Measurements from ENCODE around the gene SPARC.

Gene SPARC

GRCh38 chr5:151633892-151634291 is 52.8 kb downstream of the SPARC start:
- TF ChIP-seq CTCF (IDR thresholded peaks at IDR 0.05; ENCODE audit: control insufficient read depth, extremely low read depth, insufficient read depth) = no peak
- no peak for DNase-seq (ENCODE audit: low read depth)
- H3K4me3 ChIP-seq (ENCODE audit: low read depth, low read length) = no peak overlapping the region

GRCh38 chr5:151632941-151633340 is 53.8 kb downstream of the SPARC start:
- no peak for DNase-seq (ENCODE audit: low read depth)
- no peak for TF ChIP-seq CTCF (IDR thresholded peaks at IDR 0.05; ENCODE audit: control insufficient read depth, extremely low read depth, insufficient read depth)
- no peak overlapping the region for H3K4me3 ChIP-seq (ENCODE audit: low read depth, low read length)

GRCh38 chr5:151632524-151632923 is 54.2 kb downstream of the SPARC start:
- no peak overlapping the region for H3K4me3 ChIP-seq (ENCODE audit: low read depth, low read length)
- no peak for TF ChIP-seq CTCF (IDR thresholded peaks at IDR 0.05; ENCODE audit: control insufficient read depth, extremely low read depth, insufficient read depth)
- no peak for DNase-seq (ENCODE audit: low read depth)

- DNase-seq (ENCODE audit: low read depth) = no peak
- TF ChIP-seq CTCF (IDR thresholded peaks at IDR 0.05; ENCODE audit: control insufficient read depth, extremely low read depth, insufficient read depth) = no peak
- no peak overlapping the region for H3K4me3 ChIP-seq (ENCODE audit: low read depth, low read length)
Observed at GRCh38 chr5:151631941-151632340, 54.8 kb downstream of the SPARC start.

- no peak for TF ChIP-seq CTCF (IDR thresholded peaks at IDR 0.05; ENCODE audit: control insufficient read depth, extremely low read depth, insufficient read depth)
- H3K4me3 ChIP-seq (ENCODE audit: low read depth, low read length) = no peak overlapping the region
- no peak for DNase-seq (ENCODE audit: low read depth)
Observed at GRCh38 chr5:151630088-151630487, 56.6 kb downstream of the SPARC start.

- DNase-seq (ENCODE audit: low read depth) = no peak
- no peak overlapping the region for H3K4me3 ChIP-seq (ENCODE audit: low read depth, low read length)
- no peak for TF ChIP-seq CTCF (IDR thresholded peaks at IDR 0.05; ENCODE audit: control insufficient read depth, extremely low read depth, insufficient read depth)
Observed at GRCh38 chr5:151628112-151628823, 58.4 kb downstream of the SPARC start.

- DNase-seq (ENCODE audit: low read depth) = no peak
- no peak for TF ChIP-seq CTCF (IDR thresholded peaks at IDR 0.05; ENCODE audit: control insufficient read depth, extremely low read depth, insufficient read depth)
- H3K4me3 ChIP-seq (ENCODE audit: low read depth, low read length) = no peak overlapping the region
Observed at GRCh38 chr5:151627650-151628049, 59.1 kb downstream of the SPARC start.

Measured in LNCaP clone FGC (cell line).